Measurements from ENCODE around the gene SHROOM4. TPM values are rescaled to one million over a fixed set of nuclear protein-coding genes. Genes with fewer than 3 reads are reported as not detected.

Gene SHROOM4
- total and polyA plus RNA-seq, 3 donors from 2014 or later, result 1.9 to 6.5 (median 4.6) TPM

- Histone ChIP-seq H3K27ac (no peak overlapping the region), H3K4me3 (no peak overlapping the region), H3K4me1 (no peaks in the 10 kb centered on the region), H3K27me3 (no peaks in the 10 kb centered on the region), H3K9me3 (no peaks in the 10 kb centered on the region), H3K36me3 (ENCODE audit: low read depth, missing control alignments) (no peaks in the 10 kb centered on the region)
- DNase-seq, result no peak
- WGBS, 2 donors, result 29 to 38% methylated on average over 1 of the region's 1 CpG
- intact Hi-C loops (cut with DNase I; ENCODE audit: low total_unique reads), result no loop called here
- TF ChIP-seq CTCF (IDR thresholded peaks at IDR 0.05) (no peak), POLR2A (IDR thresholded peaks at IDR 0.05) (no peak)
These were observed 236.7 kb downstream of the SHROOM4 start for GRCh38 chrX:50577326-50577725.

GRCh38 chrX:50567636-50568035, 246.4 kb downstream of the SHROOM4 start:
- WGBS, 2 donors, result 36 to 69% methylated on average over 1 of the region's 1 CpG
- DNase-seq, result no peak
- Histone ChIP-seq H3K27me3 (no peaks in the 10 kb centered on the region), H3K27ac (no peak overlapping the region), H3K4me1 (no peaks in the 10 kb centered on the region), H3K4me3 (no peak overlapping the region), H3K9me3 (no peaks in the 10 kb centered on the region), H3K36me3 (ENCODE audit: low read depth, missing control alignments) (no peaks in the 10 kb centered on the region)
- no peak for TF ChIP-seq POLR2A (IDR thresholded peaks at IDR 0.05)
- no peak for TF ChIP-seq CTCF (IDR thresholded peaks at IDR 0.05)
- intact Hi-C loops (cut with DNase I; ENCODE audit: low total_unique reads), result no loop called here

GRCh38 chrX:50565718-50566117, 248.3 kb downstream of the SHROOM4 start:
- whole genome bisulfite sequencing, 2 donors, result 20 to 35% methylated on average over 1 to 4 of the region's 4 CpGs
- Histone ChIP-seq H3K36me3 (ENCODE audit: low read depth, missing control alignments) (no peaks in the 10 kb centered on the region), H3K4me3 (no peak overlapping the region), H3K27ac (no peak overlapping the region), H3K4me1 (no peaks in the 10 kb centered on the region), H3K27me3 (no peaks in the 10 kb centered on the region), H3K9me3 (no peaks in the 10 kb centered on the region)
- no peak for DNase-seq
- TF ChIP-seq CTCF (IDR thresholded peaks at IDR 0.05) (no peak), POLR2A (IDR thresholded peaks at IDR 0.05) (no peak)
- intact Hi-C loops (cut with DNase I; ENCODE audit: low total_unique reads), result no loop called here

Small RNA genes lying within 50 kb of the gene (small RNA-seq; reads per million reads assigned to genes)
- gene RNU6-935P, result 0 reads per million in 2 donors

Other genes with a start within 250 kb of the SHROOM4 start
- not detected for gene BMP15, start 96.5 kb upstream of the SHROOM4 start, total RNA-seq
- 0.55 TPM for gene BMP15, start 96.5 kb upstream of the SHROOM4 start, polyA plus RNA-seq (ENCODE audit: insufficient read depth, low read depth, low replicate concordance)